GM15510 (cell line): ENCODE data around the gene JPT2.
A peak's percentile ranks its signal among the peaks of the same experiment; 100 is the strongest.

Experiments
- POLR2A ChIP-seq: IDR thresholded peaks from 3 replicates; pipeline ENCODE4 v1.6.1; 2011; ENCODE audit warnings: borderline replicate concordance; ENCODE audit not compliant: insufficient read length; ENCODE audit errors: extremely low read depth

The JPT2 gene

DNA sequence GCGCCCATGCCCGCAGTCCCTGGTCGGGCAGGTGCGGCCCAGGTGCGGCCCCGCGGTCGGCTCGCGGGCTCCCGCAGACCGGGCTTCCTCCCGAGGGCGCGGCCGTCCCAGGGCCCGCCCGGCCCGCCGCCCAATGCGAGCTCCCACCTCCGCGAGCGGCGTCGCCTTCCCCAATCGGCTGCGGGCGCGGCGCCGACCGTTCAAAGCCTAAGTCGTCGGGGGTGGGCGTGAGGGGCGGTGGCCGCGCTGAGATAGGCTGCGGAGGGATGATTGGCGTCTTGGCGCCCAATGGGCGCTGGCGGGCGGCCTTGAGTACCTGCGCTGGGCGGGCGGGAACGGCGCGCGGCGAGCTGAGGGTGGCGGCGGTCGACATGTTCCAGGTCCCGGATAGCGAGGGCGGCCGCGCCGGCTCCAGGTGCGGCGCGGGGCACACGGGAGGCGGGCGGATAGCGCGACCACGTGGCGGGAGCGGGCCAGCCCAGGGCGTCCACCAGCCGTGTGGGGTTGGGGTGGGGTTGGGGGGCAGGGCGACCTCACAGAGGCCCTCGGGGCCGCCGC, at the start of gene JPT2:
Gene JPT2 (plus strand): TSS at position 338 of the 558 bp plus-strand sequence. CDS start 34 bp downstream, at position 372.
- TF ChIP-seq POLR2A: peak; percentile 78

DNA sequence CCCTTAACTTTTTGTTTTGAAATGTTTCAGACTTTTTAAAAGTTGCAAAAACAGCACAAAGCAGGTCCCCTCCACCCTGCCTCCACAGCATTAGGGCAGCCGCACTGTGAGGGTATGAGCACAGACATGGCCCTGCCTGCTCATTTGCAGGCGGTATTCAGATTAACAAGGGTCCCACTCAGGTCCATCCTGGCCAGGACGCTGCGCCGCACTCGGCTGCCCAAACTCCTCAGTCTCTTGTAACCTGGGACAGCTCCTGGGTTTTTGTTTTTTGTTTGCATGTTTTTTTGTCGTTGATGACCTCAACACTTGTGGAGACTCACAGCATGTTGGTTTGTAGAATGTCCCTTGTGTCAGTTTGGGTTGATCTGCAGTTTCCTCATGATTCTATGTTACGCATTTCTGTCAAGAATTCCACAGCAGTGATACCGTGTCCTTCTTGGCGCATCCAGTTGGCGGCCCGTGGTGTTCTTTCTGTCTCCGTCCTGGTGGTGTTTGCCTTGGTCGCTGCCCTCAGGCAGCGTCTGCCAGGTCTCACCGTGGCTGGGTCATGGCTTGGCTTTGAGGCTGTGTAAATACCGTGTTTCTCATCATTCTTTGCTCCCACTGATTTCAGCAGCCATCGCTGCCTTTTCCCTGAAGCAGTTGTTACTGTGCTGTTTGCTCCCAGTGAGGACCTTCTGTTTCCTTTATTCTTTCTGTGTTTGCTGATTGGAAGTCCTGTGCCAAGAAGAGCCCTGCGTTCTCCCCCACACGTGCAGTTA, 47.4 kb upstream of the JPT2 start:
- no peak for TF ChIP-seq POLR2A

DNA sequence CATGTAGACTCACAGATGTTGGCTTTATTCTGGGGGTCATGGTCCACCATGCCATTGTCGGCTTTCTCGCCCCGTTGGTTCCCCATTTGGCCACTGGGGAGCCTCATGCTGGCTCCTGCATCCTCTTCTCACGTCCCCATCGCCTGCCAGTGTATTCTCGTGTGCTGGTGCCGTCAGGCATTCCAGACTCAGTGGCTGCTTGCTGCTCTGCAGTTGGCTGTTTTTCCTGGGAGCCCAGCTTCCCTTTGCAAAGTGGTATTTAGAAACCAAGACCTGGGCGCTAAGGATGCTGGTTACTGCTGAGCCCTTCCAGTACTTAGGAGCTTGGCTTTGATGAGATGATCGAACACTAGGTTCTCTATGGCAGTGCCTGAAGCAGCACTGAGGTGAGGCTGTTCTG, 46.8 kb upstream of the JPT2 start:
- TF ChIP-seq POLR2A: no peak

- no peak for TF ChIP-seq POLR2A
Observed at GRCh38 chr16:1631931-1632637, 46.0 kb upstream of the JPT2 start.

- TF ChIP-seq POLR2A: no peak
Observed at GRCh38 chr16:1632638-1632970, 45.5 kb upstream of the JPT2 start.

DNA sequence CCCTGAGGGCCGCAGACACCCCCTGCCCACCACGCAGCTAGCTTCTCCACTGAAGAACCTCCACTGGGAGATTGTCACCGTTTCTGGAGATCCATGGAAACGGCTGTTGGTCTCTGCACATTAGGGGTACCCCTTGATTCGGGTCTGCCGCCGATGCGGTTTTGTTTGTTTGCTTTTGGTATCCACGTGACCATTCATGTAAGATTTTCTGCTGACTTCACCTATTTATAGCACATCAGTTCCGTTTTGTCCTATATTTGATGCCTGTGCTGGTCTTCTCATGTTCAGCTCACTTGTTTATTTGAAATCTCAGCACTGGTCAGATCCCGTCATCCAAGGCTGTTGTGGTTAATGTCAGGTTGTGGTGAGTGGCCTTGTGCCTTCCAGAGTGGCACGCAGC, 44.8 kb upstream of the JPT2 start:
- TF ChIP-seq POLR2A: no peak

GRCh38 chr16:1634541-1634940, 43.5 kb upstream of the JPT2 start:
- TF ChIP-seq POLR2A: no peak

DNA sequence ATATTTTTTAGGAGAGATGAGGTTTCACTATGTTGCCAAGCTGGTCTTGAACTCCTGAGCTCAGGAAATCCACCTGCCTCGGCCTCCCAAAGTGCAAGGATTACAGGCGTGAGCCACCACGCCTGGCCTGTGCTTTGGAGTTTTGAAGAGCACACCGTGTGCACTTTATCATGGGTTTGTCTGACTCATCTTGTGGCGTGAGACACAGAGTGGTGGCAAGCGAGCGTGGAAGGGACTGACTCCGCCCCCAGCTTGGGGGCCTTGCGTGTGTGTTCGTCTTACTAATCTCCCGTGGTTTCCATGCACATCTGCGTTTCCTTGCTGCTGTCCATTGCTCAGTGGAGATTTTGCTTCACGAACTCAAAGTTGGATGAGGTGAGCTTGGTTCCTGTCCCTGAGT, 43.0 kb upstream of the JPT2 start:
- no peak for TF ChIP-seq POLR2A

GRCh38 chr16:1637526-1637925, 40.6 kb upstream of the JPT2 start:
- TF ChIP-seq POLR2A: no peak

DNA sequence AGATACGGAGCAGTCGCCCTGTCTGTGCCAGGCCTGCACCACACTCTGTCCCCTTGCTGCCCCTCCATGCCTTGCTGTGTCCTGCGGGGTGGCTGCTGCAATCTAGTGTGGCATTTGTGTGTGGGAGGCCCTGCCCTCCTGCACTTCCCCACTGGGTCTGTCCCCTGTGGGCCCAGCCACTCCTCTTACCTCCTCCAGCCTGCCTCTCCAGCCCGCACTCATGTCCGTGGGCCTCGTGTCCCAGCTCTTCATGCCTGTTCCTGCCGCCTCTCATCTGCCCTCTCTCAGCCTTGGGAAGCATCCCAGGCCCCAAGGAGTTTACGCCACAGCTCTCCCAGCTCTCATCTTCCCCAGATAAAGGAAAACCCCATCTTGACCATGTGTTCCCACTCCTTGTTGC, 39.3 kb upstream of the JPT2 start:
- TF ChIP-seq POLR2A: no peak

- TF ChIP-seq POLR2A: no peak
Observed at GRCh38 chr16:1639282-1639681, 38.8 kb upstream of the JPT2 start.

- TF ChIP-seq POLR2A: no peak
Observed at GRCh38 chr16:1639860-1640259, 38.2 kb upstream of the JPT2 start.

DNA sequence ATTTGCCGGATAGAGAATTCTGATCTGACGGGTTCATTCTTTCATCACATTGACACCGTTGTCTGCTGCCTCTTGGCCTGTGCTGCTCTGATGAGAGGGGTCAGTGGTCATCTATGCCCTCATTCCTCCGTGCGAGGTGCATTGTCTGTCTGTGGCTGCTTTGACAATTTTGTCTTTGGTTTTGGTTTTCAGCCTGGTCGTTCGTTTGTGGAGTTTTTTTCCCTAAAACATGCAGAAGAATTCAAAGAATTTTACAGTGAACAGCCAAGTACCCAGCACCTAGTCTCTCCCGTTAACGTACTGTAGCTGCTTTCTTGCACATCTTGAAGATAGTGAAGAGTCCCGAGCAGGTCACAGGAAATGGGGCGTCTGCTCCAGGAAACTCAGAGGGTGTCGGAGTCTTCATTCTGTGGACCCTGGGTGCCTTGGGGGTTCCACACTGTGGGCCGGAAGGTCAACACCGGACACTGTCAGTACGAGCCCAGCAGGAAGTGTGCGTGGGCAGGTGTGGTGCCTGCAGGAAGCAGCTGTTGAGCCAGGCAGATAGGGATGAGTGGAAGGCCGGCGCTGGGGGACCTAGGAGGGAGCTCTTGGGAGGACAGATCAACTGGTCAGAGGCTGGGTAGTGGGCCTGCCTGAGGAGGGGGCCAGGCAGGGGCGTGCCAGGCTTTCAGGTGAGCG, 37.7 kb upstream of the JPT2 start:
- TF ChIP-seq POLR2A: no peak

- TF ChIP-seq POLR2A: no peak
Observed at GRCh38 chr16:1641261-1641660, 36.8 kb upstream of the JPT2 start.

DNA sequence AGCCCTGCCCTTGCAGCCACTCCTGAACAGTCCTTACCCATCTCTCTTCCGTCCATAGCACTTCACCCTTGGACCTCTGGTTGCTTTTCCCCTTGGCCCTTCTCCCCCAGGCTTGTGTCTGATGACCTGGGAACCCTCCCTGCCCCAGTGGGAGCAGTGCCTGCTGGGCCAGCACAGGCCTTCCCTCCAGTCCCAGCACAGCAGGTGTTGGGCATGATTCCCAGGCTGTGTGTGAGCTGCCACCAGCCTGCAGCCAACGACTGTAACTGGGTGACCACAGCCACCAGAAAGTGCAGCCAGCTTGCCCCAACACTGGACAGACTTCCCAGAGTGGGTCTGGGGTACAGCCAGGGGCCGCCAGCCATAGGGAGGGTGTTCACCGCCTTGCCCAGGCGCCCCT, 35.9 kb upstream of the JPT2 start:
- no peak for TF ChIP-seq POLR2A
